ENCODE results near the gene REG4. TPM values are rescaled to one million over a fixed set of nuclear protein-coding genes. Genes with fewer than 3 reads are reported as not detected.

Gene REG4
- total and polyA plus RNA-seq, 2 donors (not counting 1 experiment from before 2014, with no cell fraction given) = not detected

- TF ChIP-seq EZH2 (IDR thresholded peaks at IDR 0.05; ENCODE audit: borderline replicate concordance, insufficient read depth, low read depth, low read length, poor library complexity, severe bottlenecking) = no peak
- no peaks in the 10 kb centered on the region for H3K79me2 ChIP-seq (ENCODE audit: control insufficient read depth, insufficient read depth, low read length)
- H3K9me3 Mint-ChIP-seq (ENCODE audit: insufficient read depth) = no peaks in the 10 kb centered on the region
- H3K27me3 Mint-ChIP-seq = peaks cover 16% of the 10 kb centered on the region
- no peak overlapping the region for H3K4me2 ChIP-seq (replicated peaks; ENCODE audit: low read depth, low read length, poor library complexity, severe bottlenecking)
- DNase-seq (no peak), ATAC-seq (ENCODE audit: low read depth) (no peak)
- no peaks in the 10 kb centered on the region for H4K20me1 ChIP-seq (ENCODE audit: control insufficient read depth, insufficient read depth, low read length, poor library complexity, severe bottlenecking)
- WGBS (ENCODE audit: insufficient coverage) = 95% methylated on average over 2 of the region's 3 CpGs
- H3K27ac ChIP-seq (ENCODE audit: low read length in 2 of 2) = no peak overlapping the region
- H3K4me3 Mint-ChIP-seq = no peak overlapping the region
- H3K4me1 ChIP-seq (ENCODE audit: control insufficient read depth in 2 of 2, insufficient read depth in 2 of 2, low read length in 2 of 2) = no peaks in the 10 kb centered on the region
- no peaks in the 10 kb centered on the region for H3K36me3 ChIP-seq (replicated peaks in 1 of 2; ENCODE audit: control extremely low read depth in 1 of 2, control insufficient read depth in 1 of 2, extremely low read depth in 1 of 2, insufficient read depth in 2 of 2, low read length in 1 of 2)
- H3K27ac Mint-ChIP-seq = no peak overlapping the region
- CTCF ChIA-PET = no interaction called here
- peaks cover 4% of the 10 kb centered on the region for H3K4me1 Mint-ChIP-seq
- no peak overlapping the region for H3K4me3 ChIP-seq (ENCODE audit: control extremely low read depth in 1 of 5, extremely low read depth in 1 of 5, insufficient read depth in 1 of 5, low read depth in 2 of 5, low read length in 4 of 5)
- H3K27me3 ChIP-seq (replicated peaks in 1 of 4; ENCODE audit: control extremely low read depth in 1 of 4, control insufficient read depth in 3 of 4, insufficient read depth in 4 of 4, low read length in 3 of 4) = no peaks in the 10 kb centered on the region
- H2AFZ ChIP-seq (ENCODE audit: insufficient read depth, low read depth, low read length, poor library complexity, severe bottlenecking) = no peak overlapping the region
- H3K9me3 ChIP-seq (ENCODE audit: control extremely low read depth in 1 of 3, control insufficient read depth in 2 of 3, insufficient read depth in 1 of 3, low read length in 2 of 3) = no peaks in the 10 kb centered on the region
- intact Hi-C loops (cut with micrococcal nuclease) = no loop called here
- no peak overlapping the region for H3K9ac ChIP-seq (ENCODE audit: low read length)
- POLR2A ChIA-PET = no interaction called here
Measured at GRCh38 chr1:119838236-119838635, 27.0 kb upstream of the REG4 start.

DNA sequence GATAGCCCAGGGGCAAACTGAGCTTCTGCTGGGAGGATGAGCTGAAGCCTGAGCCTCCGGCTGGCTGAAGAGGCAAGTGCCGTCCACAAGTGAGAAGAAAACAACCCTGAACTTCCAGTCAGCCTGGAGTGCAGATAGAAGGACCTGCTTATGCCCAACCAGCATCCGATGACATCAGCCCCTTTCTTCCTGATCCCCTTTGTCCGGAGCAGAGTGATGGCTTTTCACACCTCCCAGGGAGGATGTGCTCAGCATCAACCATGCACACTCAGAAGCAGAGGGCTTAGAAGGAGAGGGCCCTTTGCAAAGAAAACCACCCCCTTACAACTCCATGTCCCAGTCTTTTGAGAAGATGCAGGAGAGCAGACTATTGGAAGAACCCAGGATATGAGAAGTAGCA is 23.7 kb upstream of the REG4 start:
- no peaks in the 10 kb centered on the region for H3K9me3 ChIP-seq (ENCODE audit: control extremely low read depth in 1 of 3, control insufficient read depth in 2 of 3, insufficient read depth in 1 of 3, low read length in 2 of 3)
- no peak overlapping the region for H3K4me2 ChIP-seq (replicated peaks; ENCODE audit: low read depth, low read length, poor library complexity, severe bottlenecking)
- TF ChIP-seq, protein P1, sequence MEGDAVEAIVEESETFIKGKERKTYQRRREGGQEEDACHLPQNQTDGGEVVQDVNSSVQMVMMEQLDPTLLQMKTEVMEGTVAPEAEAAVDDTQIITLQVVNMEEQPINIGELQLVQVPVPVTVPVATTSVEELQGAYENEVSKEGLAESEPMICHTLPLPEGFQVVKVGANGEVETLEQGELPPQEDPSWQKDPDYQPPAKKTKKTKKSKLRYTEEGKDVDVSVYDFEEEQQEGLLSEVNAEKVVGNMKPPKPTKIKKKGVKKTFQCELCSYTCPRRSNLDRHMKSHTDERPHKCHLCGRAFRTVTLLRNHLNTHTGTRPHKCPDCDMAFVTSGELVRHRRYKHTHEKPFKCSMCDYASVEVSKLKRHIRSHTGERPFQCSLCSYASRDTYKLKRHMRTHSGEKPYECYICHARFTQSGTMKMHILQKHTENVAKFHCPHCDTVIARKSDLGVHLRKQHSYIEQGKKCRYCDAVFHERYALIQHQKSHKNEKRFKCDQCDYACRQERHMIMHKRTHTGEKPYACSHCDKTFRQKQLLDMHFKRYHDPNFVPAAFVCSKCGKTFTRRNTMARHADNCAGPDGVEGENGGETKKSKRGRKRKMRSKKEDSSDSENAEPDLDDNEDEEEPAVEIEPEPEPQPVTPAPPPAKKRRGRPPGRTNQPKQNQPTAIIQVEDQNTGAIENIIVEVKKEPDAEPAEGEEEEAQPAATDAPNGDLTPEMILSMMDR (IDR thresholded peaks at IDR 0.05) = no peak
- no peak for TF ChIP-seq EZH2 (IDR thresholded peaks at IDR 0.05; ENCODE audit: borderline replicate concordance, insufficient read depth, low read depth, low read length, poor library complexity, severe bottlenecking)
- H3K27ac ChIP-seq (ENCODE audit: low read length in 2 of 2) = no peak overlapping the region
- H3K4me1 Mint-ChIP-seq = peaks cover 4% of the 10 kb centered on the region
- H3K27ac Mint-ChIP-seq = no peak overlapping the region
- 100% methylated on average over 4 of the region's 4 CpGs for WGBS (ENCODE audit: insufficient coverage)
- no peaks in the 10 kb centered on the region for H3K27me3 ChIP-seq (replicated peaks in 1 of 4; ENCODE audit: control extremely low read depth in 1 of 4, control insufficient read depth in 3 of 4, insufficient read depth in 4 of 4, low read length in 3 of 4)
- no peak overlapping the region for H2AFZ ChIP-seq (ENCODE audit: insufficient read depth, low read depth, low read length, poor library complexity, severe bottlenecking)
- CTCF ChIA-PET = no interaction called here
- peaks cover 4% of the 10 kb centered on the region for H3K9me3 Mint-ChIP-seq (ENCODE audit: insufficient read depth)
- intact Hi-C loops (cut with micrococcal nuclease) = no loop called here
- POLR2A ChIA-PET = no interaction called here
- H3K36me3 ChIP-seq (replicated peaks in 1 of 2; ENCODE audit: control extremely low read depth in 1 of 2, control insufficient read depth in 1 of 2, extremely low read depth in 1 of 2, insufficient read depth in 2 of 2, low read length in 1 of 2) = no peaks in the 10 kb centered on the region
- ATAC-seq (ENCODE audit: low read depth) (no peak), DNase-seq (no peak)
- peaks cover 9% of the 10 kb centered on the region for H3K27me3 Mint-ChIP-seq
- no peaks in the 10 kb centered on the region for H3K4me1 ChIP-seq (ENCODE audit: control insufficient read depth in 2 of 2, insufficient read depth in 2 of 2, low read length in 2 of 2)
- no peaks in the 10 kb centered on the region for H3K79me2 ChIP-seq (ENCODE audit: control insufficient read depth, insufficient read depth, low read length)
- no peak overlapping the region for H3K9ac ChIP-seq (ENCODE audit: low read length)
- H4K20me1 ChIP-seq (ENCODE audit: control insufficient read depth, insufficient read depth, low read length, poor library complexity, severe bottlenecking) = no peaks in the 10 kb centered on the region
- H3K4me3 Mint-ChIP-seq = no peak overlapping the region
- H3K4me3 ChIP-seq (ENCODE audit: control extremely low read depth in 1 of 5, extremely low read depth in 1 of 5, insufficient read depth in 1 of 5, low read depth in 2 of 5, low read length in 4 of 5) = no peak overlapping the region

All from B cell (primary cell).